Spleen (tissue), 11 donors: ENCODE data around the gene WNT1. TPM values are rescaled to one million over a fixed set of nuclear protein-coding genes. Genes with fewer than 3 reads are reported as not detected.

Experiments
- DNase-seq: peaks from one replicate; pipeline ENCODE4 v3.0.0-alpha.2; 2020
- H3K27ac ChIP-seq, 8 donors: fragments of 200-600 bp; sonication (generic) in 7 of 8; 1 replicate in 4 of 8; 2 replicates in 4 of 8; pipeline versions ENCODE4 v1.5.0 to v1.8.0; 2016 to 2021; ENCODE audit warnings: inconsistent platforms in 4 of 8, mild to moderate bottlenecking in 4 of 8, moderate library complexity in 1 of 8
- H3K27me3 ChIP-seq, 7 donors: fragments of 200-600 bp; sonication (generic) in 6 of 7; replicated peaks in 1 of 7; 1 replicate in 4 of 7; 2 replicates in 3 of 7; pipeline versions ENCODE4 v1.5.0 to v1.8.0; 2016 to 2021; ENCODE audit warnings: inconsistent platforms in 3 of 7, mild to moderate bottlenecking in 1 of 7
- H3K36me3 ChIP-seq, 6 donors: fragments of 200-600 bp; sonication (generic) in 5 of 6; 1 replicate in 4 of 6; 2 replicates in 2 of 6; pipeline versions ENCODE4 v1.5.0 to v1.8.0; 2016 to 2021; ENCODE audit warnings: inconsistent platforms in 2 of 6
- H3K4me1 ChIP-seq, 6 donors: fragments of 200-600 bp; sonication (generic) in 5 of 6; 1 replicate in 3 of 6; 2 replicates in 3 of 6; pipeline versions ENCODE4 v1.5.0 to v1.8.0; 2016 to 2021; ENCODE audit warnings: inconsistent platforms in 3 of 6
- H3K4me3 ChIP-seq, 8 donors: fragments of 200-600 bp; sonication (generic) in 7 of 8; 1 replicate in 4 of 8; 2 replicates in 4 of 8; pipeline versions ENCODE4 v1.5.0 to v1.8.0; 2016 to 2021; ENCODE audit warnings: inconsistent platforms in 4 of 8, mild to moderate bottlenecking in 4 of 8, moderate library complexity in 2 of 8
- H3K9me3 ChIP-seq, 8 donors: fragments of 200-600 bp; sonication (generic) in 7 of 8; 1 replicate in 4 of 8; 2 replicates in 4 of 8; pipeline versions ENCODE4 v1.5.0 to v1.8.0; 2016 to 2021; ENCODE audit warnings: inconsistent platforms in 4 of 8
- POLR2A ChIP-seq, 3 donors: fragments of 450-650 bp; IDR thresholded peaks; one replicate each; pipeline ENCODE4 v1.5.1; 2017; ENCODE audit warnings: antibody characterized with exemption in 3 of 3, mild to moderate bottlenecking in 1 of 3
- POLR2AphosphoS5 ChIP-seq, 3 donors: sonication (generic); formaldehyde crosslinking; IDR thresholded peaks; one replicate each; pipeline ENCODE4 v1.5.1; 2017; ENCODE audit warnings: antibody characterized with exemption in 3 of 3
- WGBS, 5 donors: extraction: QIAGEN DNeasy Blood & Tissue Kit in 3 of 5; methylation state at CpG; one replicate each; pipeline versions ENCODE4 v1.1.5 to v1.1.7; 2013 to 2018; 5-methylcytosine and 5-hydroxymethylcytosine counted together
- intact Hi-C: fragments of 100-400 bp; cut with DNase I; formaldehyde crosslinking; loops from one replicate; pipeline ENCODE4 v1.15.0; 2023; ENCODE audit warnings: low total_unique reads
- polyA plus RNA-seq, 3 donors: library from polyadenylated mRNA; stranded (reverse); fragments of 200-250 nt; gene quantifications; one replicate each; pipeline ENCODE4 v1.2.1, GENCODE V29; 2013
- total RNA-seq, 7 donors: library from RNA; depleted of rRNA in 3 of 7; stranded (reverse); fragments of >200 nt in 3 of 7; fragmentation: NEBNext Ultra II Directional in 4 of 7; extraction: Animal tissue kit (Norgen Biotek cat#: 25700) in 4 of 7; gene quantifications; one replicate each; pipeline versions ENCODE4 v1.1.0 to v1.2.1, GENCODE V29; 2016 to 2021
- TF ChIP-seq, protein P1 (sequence below), 11 experiments: fragments of 200-600 bp in 7 of 11; fragments of 450-650 bp in 4 of 11; sonication (generic) in 4 of 11; IDR thresholded peaks in 8 of 11; conservative IDR thresholded peaks in 3 of 11; 1 replicate in 7 of 11; 2 replicates in 4 of 11; pipeline versions ENCODE4 v1.4.0 to v1.8.0; 2016 to 2021; ENCODE audit warnings: antibody characterized with exemption in 11 of 11, inconsistent platforms in 4 of 11, mild to moderate bottlenecking in 1 of 11
- donor health status: healthy with polysubstance abuse.
- donor health status: DM: no; HTN: no; CAD: no; lungs with moderate emphysema.
- donor health status: DM: no; HTN: no; CAD: no.
- donor health status: Bipolar disorder and iron deficiency.
- donor health status: healthy.
- donor health status: DM: no; HTN: no; CAD: no.
- donor health status: DM: yes; HTN: yes; CAD: no.

WNT1 gene
- total and polyA plus RNA-seq, 10 donors: 0.06 to 0.52 (median 0.32) TPM; not detected in 6

DNA sequence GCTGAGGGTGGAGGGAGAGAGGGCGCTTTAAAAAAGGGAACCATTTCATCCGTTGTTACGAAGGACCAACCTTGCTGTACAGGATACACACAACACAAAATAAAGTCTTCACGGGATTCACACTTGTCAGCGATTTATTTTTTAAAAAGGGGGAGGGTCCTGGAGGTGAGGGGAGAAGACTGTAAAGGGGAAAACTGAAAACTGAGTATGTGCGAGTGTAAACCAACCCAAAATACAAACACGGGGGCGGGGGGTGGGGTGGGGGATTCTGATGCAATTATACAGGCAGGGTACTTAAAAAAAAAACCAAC lies 41.0 kb downstream of the WNT1 start:
- TF ChIP-seq POLR2A (IDR thresholded peaks at IDR 0.05) (no peak), POLR2AphosphoS5 (IDR thresholded peaks at IDR 0.05) (no peak)
- TF ChIP-seq, protein P1, sequence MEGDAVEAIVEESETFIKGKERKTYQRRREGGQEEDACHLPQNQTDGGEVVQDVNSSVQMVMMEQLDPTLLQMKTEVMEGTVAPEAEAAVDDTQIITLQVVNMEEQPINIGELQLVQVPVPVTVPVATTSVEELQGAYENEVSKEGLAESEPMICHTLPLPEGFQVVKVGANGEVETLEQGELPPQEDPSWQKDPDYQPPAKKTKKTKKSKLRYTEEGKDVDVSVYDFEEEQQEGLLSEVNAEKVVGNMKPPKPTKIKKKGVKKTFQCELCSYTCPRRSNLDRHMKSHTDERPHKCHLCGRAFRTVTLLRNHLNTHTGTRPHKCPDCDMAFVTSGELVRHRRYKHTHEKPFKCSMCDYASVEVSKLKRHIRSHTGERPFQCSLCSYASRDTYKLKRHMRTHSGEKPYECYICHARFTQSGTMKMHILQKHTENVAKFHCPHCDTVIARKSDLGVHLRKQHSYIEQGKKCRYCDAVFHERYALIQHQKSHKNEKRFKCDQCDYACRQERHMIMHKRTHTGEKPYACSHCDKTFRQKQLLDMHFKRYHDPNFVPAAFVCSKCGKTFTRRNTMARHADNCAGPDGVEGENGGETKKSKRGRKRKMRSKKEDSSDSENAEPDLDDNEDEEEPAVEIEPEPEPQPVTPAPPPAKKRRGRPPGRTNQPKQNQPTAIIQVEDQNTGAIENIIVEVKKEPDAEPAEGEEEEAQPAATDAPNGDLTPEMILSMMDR (IDR thresholded peaks at IDR 0.05 in 8 of 11, conservative IDR thresholded peaks at IDR 0.05 in 3 of 11): no peak
- peaks cover 7 to 59% (median 30%) of the 10 kb centered on the region in 6 donors for H3K4me1 ChIP-seq
- no peaks in the 10 kb centered on the region for H3K27me3 ChIP-seq
- no peaks in the 10 kb centered on the region for H3K9me3 ChIP-seq
- peak overlapping the region; percentile 93 to 98 (median 96) for H3K27ac ChIP-seq
- no peak for DNase-seq
- 1 to 5% (median 1%) methylated on average over 8 of the region's 8 CpGs for WGBS, 5 donors
- H3K4me3 ChIP-seq: peak overlapping the region; percentile 66 to 91 (median 76)
- intact Hi-C loops: no loop called here
- peaks cover 0 to 41% (median 34%) of the 10 kb centered on the region in 6 donors for H3K36me3 ChIP-seq

DNA sequence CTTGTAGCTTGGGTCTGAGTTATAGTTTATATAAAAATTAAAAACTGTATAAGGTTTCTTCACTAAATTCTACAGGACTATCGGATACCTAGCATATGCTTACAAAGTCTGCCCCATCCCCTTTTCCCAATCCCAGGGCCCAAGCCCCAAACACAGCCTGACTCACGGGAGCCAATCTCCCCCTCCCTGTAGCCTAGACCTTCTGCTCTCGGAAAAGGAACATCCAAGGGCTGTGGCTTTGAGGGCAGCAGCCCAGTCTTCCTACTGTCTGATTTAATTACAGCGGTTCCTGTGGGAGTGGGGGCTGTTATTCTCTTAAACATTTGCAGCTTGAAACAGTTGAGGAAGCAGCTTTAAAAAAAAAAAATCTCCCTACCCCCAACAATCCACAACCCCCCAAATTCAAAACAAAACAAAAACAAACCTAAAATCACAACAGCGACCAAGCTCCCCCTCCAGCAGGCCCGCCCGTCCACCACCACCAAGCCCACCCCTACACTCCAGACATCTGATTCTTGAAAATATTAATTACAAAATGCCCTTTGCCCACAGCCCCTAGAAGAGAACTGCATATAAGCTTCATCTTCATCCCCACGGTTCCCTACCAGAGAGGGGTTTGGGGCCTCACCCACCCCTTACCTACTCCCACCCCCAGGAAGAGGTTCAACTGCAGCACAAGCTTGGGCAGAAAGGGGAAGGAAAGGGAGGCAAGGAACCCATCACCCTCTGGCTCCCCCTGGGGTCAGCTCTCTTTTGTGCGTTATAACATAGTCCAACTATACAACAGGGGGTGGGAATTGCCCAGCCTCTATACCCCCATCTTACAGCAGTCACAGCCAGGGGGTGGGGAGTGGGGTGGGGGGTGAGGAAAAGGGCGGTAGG lies 41.6 kb downstream of the WNT1 start:
- WGBS, 5 donors: 28 to 42% (median 33%) methylated on average over 10 of the region's 10 CpGs
- H3K36me3 ChIP-seq: peaks cover 0 to 47% (median 40%) of the 10 kb centered on the region in 6 donors
- no peaks in the 10 kb centered on the region for H3K9me3 ChIP-seq
- peaks cover 7 to 57% (median 30%) of the 10 kb centered on the region in 6 donors for H3K4me1 ChIP-seq
- peak overlapping the region; percentile 93 to 98 (median 96) for H3K27ac ChIP-seq
- no peaks in the 10 kb centered on the region for H3K27me3 ChIP-seq
- peak in 1 of 3 donors; percentile 10 for TF ChIP-seq POLR2AphosphoS5 (IDR thresholded peaks at IDR 0.05)
- TF ChIP-seq, protein P1 (IDR thresholded peaks at IDR 0.05 in 8 of 11, conservative IDR thresholded peaks at IDR 0.05 in 3 of 11): peak in 4 of 11 experiments; percentile 16 to 37 (median 26)
- TF ChIP-seq POLR2A (IDR thresholded peaks at IDR 0.05): no peak
- DNase-seq: no peak
- intact Hi-C loops: no loop called here
- peak overlapping the region in 5 of 8 donors; percentile 68 to 80 (median 77) for H3K4me3 ChIP-seq

DNA sequence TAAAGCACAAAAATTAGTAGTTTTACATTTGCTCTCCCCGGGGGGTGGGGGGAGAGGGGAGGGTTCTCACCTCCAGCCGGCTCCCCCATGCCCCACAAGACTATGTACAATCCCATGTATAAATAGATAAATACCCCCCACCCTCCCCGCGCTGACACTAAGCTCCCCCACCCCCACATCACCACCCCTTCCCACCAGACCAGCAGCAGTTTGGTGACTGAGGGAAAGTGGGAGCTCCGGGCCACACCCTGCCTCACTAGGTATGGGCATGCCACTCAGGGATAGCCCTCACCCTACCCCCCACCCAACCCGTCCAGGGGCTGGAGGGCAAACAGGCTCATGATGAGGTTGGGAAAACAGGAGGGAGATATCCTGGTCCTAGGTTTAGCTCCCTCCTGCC lies 42.3 kb downstream of the WNT1 start:
- H3K4me1 ChIP-seq: peaks cover 7 to 50% (median 30%) of the 10 kb centered on the region in 6 donors
- H3K27me3 ChIP-seq: no peaks in the 10 kb centered on the region
- intact Hi-C loops: no loop called here
- H3K27ac ChIP-seq: peak overlapping the region in 5 of 8 donors; percentile 95 to 98 (median 97)
- no peaks in the 10 kb centered on the region for H3K9me3 ChIP-seq
- H3K4me3 ChIP-seq: no peak overlapping the region
- peaks cover 0 to 55% (median 47%) of the 10 kb centered on the region in 6 donors for H3K36me3 ChIP-seq
- TF ChIP-seq, protein P1 (IDR thresholded peaks at IDR 0.05 in 8 of 11, conservative IDR thresholded peaks at IDR 0.05 in 3 of 11): no peak
- TF ChIP-seq POLR2AphosphoS5 (IDR thresholded peaks at IDR 0.05) (no peak), POLR2A (IDR thresholded peaks at IDR 0.05) (no peak)
- 75 to 84% (median 80%) methylated on average over 6 of the region's 6 CpGs for WGBS, 5 donors
- DNase-seq: no peak

DNA sequence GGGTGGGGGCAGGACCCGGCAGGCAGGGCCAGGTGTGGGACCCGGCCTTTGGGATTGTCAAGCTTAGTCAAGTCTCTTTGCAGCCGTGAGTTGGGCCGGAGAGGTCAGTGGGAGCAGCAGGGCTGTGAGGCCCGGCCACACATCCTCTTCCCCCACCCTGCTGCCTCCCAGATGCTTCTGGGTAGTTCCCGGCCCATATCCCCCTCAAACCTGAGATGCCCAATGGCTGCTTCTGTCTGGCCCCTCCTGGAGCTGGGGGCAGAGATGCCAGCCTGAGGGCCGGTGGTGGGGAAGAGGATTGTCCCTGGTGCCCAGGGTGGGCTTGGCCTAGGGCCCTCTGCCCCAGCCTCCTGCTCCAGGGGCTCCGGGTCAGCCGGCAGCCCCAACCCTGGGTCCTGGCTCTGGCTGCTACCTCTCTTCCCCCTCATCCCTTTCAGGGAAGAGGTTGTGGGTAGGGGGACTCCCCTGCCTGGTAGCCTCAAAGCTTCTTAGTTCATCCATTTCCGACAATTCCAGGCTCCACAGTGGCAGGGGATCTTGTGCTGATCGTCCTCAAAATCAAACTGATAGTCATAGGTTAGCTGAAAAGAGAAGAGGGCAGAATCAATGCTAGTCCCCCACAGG lies 43.3 kb downstream of the WNT1 start:
- Histone ChIP-seq H3K36me3 (peaks cover 0 to 64% (median 57%) of the 10 kb centered on the region in 6 donors), H3K27ac (peak overlapping the region in 3 of 8 donors; percentile 6 to 98 (median 95)), H3K4me1 (peaks cover 7 to 40% (median 29%) of the 10 kb centered on the region in 6 donors), H3K27me3 (no peaks in the 10 kb centered on the region), H3K4me3 (no peak overlapping the region), H3K9me3 (no peaks in the 10 kb centered on the region)
- WGBS, 5 donors: 79 to 93% (median 85%) methylated on average over 10 to 11 of the region's 11 CpGs
- no peak for DNase-seq
- intact Hi-C loops: no loop called here
- peak in 1 of 3 donors; percentile 12 for TF ChIP-seq POLR2AphosphoS5 (IDR thresholded peaks at IDR 0.05)
- TF ChIP-seq, protein P1 (IDR thresholded peaks at IDR 0.05 in 8 of 11, conservative IDR thresholded peaks at IDR 0.05 in 3 of 11): no peak
